Activated CD4-positive, CD25-positive, alpha-beta regulatory T cell treated with anti-CD3 and anti-CD28 coated beads, Interleukin-2, amount 50 U/mL, for 24 hours (primary cell): Measurements from ENCODE around the gene ROR2.
A peak's percentile ranks its signal among the peaks of the same experiment; 100 is the strongest.

Source experiments
- ATAC-seq, 2 donors: fragments of 150-1000 bp; cut with Tn5 transposase; one replicate each; pipeline ENCODE4 v1.10.0; 2021; ENCODE audit warnings: mild to moderate bottlenecking in 1 of 2, moderate library complexity in 1 of 2

Gene ROR2

DNA sequence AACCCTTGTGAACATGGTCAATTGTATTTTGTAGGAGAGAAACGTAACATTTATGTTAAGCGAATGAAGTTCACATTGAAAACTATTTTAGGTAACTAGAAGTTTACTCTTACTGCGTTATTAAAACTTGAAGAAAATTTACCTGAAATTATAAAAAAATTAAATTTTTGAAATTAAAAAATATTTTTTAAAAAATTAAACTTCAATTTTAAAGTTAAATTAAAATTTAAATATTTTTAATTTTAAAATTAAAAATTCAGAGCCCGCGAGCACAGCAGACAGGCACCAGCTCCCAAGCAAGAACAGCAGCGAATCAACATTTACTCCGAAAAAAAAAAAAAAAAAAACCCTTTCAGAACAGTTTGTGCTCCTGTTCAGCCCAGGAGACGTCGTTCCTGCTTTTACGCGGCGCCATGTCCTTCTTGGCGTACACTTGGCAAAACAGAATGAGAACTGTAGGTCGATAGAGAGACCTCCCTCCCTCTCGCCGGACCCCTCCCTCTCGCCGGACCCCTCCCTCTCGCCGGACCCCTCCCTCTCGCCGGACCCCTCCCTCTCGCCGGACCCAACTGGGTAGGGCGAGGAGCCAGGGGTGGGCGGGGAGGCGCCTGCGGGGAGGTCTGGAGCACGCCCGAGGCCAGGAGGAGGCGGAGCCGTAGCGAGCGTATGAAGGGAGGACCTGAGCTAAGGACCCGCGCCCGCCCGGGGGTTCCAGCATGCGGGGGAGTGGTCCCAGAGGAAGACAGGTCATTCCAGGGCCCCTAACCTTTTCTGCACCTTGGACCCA lies 235.8 kb downstream of the ROR2 start:
- no peak for ATAC-seq

DNA sequence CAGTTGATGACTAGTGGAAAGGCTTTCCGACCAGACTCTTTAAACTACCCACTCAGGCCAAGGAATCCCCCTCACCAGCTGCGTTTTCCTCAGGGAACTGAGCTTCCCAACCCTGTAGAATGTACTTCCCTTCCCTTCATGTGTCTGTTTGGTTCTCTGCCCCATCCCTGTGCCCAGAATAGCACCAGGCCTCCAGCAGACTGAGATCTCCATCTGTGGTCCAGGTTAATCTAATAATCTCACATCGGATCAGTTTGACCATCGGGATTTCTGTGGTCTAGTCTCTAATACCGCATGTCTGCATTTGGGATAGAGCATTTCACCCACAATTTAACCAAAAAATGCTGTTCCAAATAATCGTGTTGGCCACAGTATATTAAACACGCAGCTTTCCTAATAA lies 237.2 kb downstream of the ROR2 start:
- ATAC-seq, result no peak

DNA sequence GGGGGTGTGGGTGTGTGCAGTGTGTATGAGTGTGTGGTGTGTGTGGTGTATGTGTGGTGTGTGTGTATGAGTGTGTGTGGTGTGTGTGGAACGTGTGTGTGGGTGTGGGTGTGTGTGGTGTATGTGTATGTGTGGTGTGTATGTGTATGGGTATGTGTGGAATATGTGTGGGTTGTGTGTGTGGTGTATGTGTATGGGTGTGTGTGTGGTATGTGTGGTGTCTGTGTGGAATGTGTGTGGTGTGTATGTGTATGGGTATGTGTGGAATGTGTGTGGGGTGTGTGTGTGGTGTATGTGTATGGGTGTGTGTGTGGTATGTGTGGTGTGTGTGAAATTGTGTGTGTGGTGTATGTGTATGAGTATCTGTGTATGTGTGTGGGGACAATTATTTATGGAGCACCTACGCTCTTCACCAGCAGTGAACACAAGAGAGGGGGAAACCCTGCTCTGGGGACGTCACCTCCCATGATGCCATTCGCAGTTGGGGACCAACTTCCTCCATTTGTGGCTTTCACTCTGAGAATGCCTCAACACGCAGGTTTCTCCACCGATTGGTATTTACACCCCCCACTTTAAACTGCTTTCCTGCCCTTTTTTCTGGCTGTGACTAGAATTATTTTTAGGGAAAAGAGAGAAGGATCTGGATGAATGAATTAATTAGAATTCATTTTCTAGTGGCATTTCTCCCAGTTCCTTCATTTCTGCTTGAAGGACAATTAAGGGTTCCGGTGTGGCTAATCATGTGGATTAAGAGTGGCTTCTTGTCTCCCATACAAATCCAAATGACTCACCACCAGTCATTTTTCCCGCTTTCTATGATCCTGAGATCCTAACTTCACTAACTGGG lies 238.1 kb downstream of the ROR2 start:
- ATAC-seq, result peak; percentile 88 to 89

DNA sequence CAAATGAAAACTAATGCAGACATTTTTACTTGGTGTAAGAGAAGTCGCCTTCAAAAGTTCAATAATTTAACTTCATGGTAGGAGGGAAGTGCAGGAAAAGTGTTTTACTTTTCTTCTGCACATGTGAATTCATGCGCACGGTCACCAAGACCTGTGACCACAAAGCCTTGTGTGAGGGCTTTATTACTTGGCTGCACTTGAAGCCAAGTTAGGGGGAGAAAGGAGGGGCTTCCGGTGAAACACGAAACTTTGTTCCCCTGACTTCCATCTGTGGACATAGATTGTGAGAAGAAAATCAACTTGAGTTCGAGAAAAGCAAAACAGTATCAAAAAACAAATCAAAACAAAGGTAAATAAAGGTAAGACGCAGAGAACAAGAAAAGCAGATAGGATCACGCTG lies 239.9 kb downstream of the ROR2 start:
- ATAC-seq, result no peak

DNA sequence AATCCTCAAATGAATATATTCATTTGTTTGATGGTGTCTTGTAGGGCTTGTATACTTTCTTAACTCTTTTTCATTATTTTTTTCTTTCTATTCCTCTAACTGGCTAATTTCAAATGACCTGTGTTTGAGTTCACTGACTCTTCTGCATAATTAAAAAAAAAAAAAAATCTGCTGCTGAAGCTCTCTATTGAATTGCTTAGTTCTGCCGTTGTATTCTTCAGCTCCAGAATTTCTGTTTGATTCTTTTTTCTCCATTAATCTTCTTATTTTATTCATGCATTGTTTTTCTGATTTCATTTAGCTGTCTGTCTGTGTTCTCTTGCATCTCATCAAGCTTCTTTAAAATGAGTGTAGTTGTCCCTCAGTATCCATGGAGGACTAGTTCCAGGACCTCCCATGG lies 244.6 kb downstream of the ROR2 start:
- no peak for ATAC-seq

DNA sequence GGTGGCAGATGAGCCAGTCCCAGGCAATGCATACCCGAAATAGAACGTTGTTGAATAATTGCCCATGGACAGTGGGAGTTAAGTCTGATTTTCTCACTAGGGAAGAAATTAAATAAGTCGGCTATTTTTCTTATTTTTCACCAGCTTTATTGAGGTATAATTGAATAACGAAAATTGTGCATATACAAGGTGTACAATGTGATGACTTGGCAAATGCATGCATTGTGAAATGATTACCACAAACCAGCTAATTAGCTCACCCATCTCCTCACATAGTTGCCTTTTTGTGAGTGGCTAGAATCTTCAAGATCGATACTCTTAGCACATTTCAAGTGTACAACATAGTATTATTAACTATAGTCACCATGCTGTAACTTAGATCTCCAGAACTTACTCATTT lies 249.6 kb downstream of the ROR2 start:
- no peak for ATAC-seq

DNA sequence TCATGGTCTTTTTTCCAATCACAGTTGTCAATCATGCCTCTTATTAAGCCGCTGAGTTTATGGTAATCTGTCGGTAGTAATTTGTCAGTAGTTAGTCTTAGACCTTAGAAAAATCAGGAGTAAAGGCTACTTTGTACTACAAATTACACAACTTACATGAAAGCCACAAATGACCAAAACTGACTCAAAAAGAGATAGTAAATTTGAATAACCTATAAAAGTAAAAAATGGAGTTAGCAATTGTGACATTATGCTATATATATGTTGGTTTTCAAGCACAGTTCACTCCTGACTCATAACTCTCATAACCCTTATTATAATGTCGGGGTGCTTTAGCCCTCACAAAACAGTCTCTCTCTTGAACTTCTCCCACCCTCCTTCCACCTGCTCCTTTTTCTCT lies 251.8 kb downstream of the ROR2 start:
- ATAC-seq, result no peak

DNA sequence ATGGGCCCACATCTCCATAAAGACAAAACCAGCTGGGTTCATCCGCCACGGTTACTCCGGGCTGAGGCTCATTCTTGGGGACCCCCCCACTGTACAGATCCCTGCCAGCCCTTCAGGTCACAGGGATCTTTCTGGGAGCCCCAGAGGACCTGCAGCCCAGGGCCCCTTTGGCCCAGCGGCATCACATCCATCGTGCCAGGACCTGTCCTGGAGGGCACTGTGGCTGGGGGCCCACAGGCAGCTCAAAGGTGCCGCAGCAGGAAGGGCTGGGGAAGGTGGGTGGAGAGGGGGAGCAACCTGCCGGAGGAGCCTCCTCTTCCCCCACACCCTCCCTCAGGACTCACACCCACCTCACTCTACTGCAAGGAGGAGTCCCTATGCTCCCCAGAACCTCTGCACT lies 252.8 kb downstream of the ROR2 start:
- no peak for ATAC-seq

DNA sequence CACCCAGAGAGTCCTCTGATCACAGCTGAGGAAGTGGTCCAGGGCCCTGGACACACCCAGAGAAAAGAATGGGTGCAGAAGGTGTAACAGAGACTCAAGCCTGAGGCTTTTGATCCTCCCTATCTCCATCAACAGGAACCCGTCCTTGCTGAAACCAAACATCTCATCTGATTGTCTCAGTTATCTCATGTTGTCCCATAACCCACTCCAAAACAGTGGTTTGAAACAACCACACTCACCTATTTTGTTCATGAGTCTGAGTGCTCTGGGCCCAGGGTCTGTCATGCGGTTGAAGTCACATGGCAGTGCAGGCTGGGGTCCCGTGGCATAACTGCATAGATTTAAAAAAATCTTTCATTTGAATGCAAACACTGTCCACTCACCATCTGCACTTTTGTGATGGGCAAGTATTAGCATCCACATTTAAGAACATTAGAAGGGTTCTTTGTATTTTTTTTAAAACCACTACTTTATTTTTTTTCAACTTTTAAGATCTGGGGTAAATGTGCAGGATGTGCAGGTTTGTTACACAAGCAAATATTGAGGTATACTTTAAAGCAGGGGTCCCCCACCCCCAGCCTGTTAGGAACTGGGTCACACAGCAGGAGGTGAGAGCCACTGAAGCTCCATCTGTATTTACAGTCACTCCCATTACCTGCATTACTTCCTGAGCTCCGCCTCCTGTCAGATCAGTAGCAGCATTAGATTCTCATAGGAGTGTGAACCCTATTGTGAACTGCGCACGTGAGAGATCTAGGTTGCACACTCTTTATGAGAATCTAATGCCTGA lies 255.8 kb downstream of the ROR2 start:
- no peak for ATAC-seq

DNA sequence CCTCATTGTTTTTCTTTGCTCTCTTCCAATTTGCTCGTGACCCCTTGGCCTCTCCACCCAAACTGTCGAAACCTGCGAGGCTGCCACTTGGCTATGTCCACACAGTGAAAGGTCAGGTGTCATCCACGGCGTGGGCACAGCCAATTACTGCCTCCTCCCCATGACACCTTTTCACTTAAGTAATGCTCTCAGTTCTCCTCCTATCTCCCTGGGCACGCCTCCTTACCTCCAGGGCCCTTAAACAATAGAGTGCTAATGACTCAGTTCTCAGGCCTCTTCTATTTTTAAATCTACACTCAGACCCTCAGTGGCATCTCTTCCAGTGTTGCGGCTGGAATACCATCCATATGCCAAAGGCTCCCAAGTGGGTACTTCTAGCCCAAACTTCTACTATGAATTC lies 256.8 kb downstream of the ROR2 start:
- no peak for ATAC-seq

- ATAC-seq, result no peak
Measured at GRCh38 chr9:91690540-91691249, 259.3 kb downstream of the ROR2 start.

- no peak for ATAC-seq
Measured at GRCh38 chr9:91689006-91689405, 261.0 kb downstream of the ROR2 start.

- ATAC-seq, result no peak
Measured at GRCh38 chr9:91683269-91683668, 266.8 kb downstream of the ROR2 start.

- no peak for ATAC-seq
Measured at GRCh38 chr9:91682806-91683205, 267.2 kb downstream of the ROR2 start.

DNA sequence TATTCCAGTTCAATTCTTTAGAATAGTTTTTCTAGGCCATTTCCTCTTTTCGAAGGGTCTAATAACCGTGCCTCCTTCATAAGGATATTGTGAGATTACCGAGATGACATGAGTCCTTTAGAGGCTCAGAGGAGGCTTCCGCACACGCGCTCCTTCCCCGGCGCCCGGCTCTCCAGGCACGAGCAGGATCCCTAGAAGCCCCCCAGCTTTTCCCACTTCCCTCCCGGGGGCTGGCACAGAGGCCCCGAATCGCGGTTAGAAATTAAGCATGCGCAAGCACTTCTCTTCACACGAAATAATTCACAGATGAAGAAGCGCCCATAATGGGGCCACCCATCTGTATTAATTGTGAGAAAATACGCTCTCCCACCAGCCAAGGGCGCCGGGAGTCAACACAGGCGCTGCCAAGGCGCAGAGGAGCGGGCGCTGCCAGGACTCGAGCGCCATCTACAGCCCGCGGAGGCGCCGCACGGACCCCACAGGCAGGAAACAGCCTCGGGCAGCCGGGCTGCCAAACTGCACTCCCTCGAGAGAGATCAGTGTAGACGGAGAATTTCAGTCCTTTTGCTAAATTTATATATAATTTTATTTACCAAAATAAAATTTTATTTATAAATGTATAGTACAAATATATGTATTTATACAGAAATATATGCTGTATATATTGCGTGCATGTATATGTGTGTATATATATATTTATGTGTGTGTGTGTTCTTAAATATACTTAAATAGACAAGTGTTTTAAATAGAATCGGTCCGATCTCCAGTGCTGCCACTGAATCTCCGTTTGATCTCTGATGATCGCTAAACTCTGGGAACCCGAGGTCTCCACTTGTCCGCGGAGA lies 268.3 kb downstream of the ROR2 start:
- peak; percentile 51 to 73 for ATAC-seq

- ATAC-seq, result no peak
Measured at GRCh38 chr9:91680998-91681397, 269.0 kb downstream of the ROR2 start.

- no peak for ATAC-seq
Measured at GRCh38 chr9:91680106-91680505, 269.9 kb downstream of the ROR2 start.

- no peak for ATAC-seq
Measured at GRCh38 chr9:91678807-91679580, 271.0 kb downstream of the ROR2 start.

- ATAC-seq, result no peak
Measured at GRCh38 chr9:91677822-91678436, 272.1 kb downstream of the ROR2 start.

GRCh38 chr9:91677331-91677730 lies 272.7 kb downstream of the ROR2 start:
- no peak for ATAC-seq
